Activated CD8-positive, alpha-beta memory T cell treated with anti-CD3 and anti-CD28 coated beads, Interleukin-2, amount 50 U/mL, for 4 hours (primary cell): ENCODE measurements around the gene RS1.

Source experiments
- DNase-seq: peaks from one replicate; pipeline ENCODE4 v3.0.0-alpha.2; 2020

Gene RS1

DNA sequence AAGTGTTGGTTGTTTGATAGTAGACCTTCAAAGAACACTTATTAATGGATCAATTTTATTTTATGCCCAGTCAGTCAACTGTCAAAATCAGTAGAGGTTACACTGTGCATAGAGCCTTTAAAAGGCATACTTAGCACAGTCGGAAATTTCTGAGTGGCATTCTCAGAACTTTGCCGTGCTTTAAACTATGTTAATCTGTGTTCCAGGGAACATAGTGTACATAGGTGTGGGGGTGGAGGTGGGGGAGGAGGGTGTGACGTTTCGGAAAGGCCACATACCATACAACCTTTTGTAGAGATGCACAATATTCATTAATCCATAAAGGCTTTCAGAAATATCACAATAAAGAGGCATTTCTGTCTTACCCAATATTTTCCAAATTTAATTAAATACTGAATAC is 75.8 kb downstream of the RS1 start:
- no peak for DNase-seq

DNA sequence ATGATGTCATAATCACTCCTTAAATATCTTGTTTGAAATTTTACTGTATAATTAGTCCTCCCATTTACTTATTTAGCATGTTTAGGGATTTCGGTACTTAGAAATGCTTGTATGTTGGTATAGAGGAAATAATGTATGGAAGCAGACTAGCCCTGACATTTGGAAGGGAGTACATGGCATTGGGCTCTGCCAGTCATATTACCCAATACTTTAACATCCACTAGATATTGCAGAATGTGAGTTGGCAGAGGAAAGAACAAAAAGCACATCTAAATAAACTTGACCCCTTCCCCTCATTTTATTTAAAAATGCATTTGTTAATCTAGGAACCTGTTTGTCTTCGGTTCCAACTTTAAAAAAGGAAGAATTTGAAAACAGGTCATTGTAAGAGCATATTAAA is 77.8 kb downstream of the RS1 start:
- DNase-seq, result no peak

DNA sequence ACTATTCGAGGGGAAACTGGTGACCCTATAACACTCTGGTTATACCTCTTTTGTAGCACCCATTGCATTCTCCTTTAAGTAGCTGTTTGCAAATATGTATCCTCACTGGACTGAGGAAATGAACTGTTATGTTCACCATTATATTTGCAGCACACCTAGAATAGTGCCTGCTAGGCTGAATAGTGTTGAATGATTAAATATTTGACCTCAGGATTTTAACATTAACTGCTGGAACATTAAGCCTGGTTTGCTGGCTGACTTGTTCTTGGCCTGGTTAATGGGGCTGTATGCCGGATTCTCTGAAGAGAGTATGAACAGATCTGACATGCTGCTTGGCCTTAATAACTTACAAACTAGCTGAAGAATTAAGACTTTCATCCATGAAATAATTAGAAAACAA is 80.1 kb downstream of the RS1 start:
- DNase-seq, result no peak
